Kidney (tissue), 14 donors: Measurements from ENCODE around the gene MSI2. TPM values are rescaled to one million over a fixed set of nuclear protein-coding genes. Genes with fewer than 3 reads are reported as not detected.
A peak's percentile ranks its signal among the peaks of the same experiment; 100 is the strongest.

Experiments
- DNase-seq, 5 donors: peaks; one replicate each; pipeline ENCODE4 v3.0.0-alpha.2; 2013 to 2020
- FAIRE-seq: peaks from 2 replicates; lab custom pipeline; 2012; peaks lifted over from hg19 to GRCh38; lab: Jason Lieb, UNC
- H3K27ac ChIP-seq, 2 donors: one replicate each; pipeline ENCODE4 v1.7.0; 2013; ENCODE audit warnings: low read depth in 2 of 2, low read length in 2 of 2, inconsistent platforms in 1 of 2
- H3K27me3 ChIP-seq: one replicate; pipeline ENCODE4 v1.7.1; 2013; ENCODE audit warnings: low read length, inconsistent platforms; ENCODE audit not compliant: control insufficient read depth, insufficient read depth
- H3K36me3 ChIP-seq, 3 donors: one replicate each; pipeline versions ENCODE4 v1.7.0 to v1.7.1; 2013; ENCODE audit warnings: low read length in 3 of 3, control low read depth in 1 of 3, inconsistent platforms in 1 of 3; ENCODE audit not compliant: insufficient read depth in 3 of 3, control insufficient read depth in 2 of 3
- H3K4me1 ChIP-seq, 3 donors: one replicate each; pipeline versions ENCODE4 v1.7.0 to v1.7.1; 2013; ENCODE audit warnings: low read length in 3 of 3, inconsistent platforms in 1 of 3, low read depth in 1 of 3; ENCODE audit not compliant: control insufficient read depth in 2 of 3, insufficient read depth in 2 of 3
- H3K4me3 ChIP-seq, 3 donors: one replicate each; pipeline versions ENCODE4 v1.7.0 to v1.8.1; 2013; ENCODE audit warnings: low read length in 3 of 3, control low read depth in 1 of 3, inconsistent platforms in 1 of 3
- H3K9ac ChIP-seq, 3 donors: one replicate each; pipeline versions ENCODE4 v1.7.0 to v1.7.1; 2013; ENCODE audit warnings: low read length in 3 of 3, control low read depth in 1 of 3, inconsistent platforms in 1 of 3
- H3K9me3 ChIP-seq, 3 donors: one replicate each; pipeline versions ENCODE4 v1.7.0 to v1.7.1; 2013; ENCODE audit warnings: low read length in 3 of 3, control low read depth in 1 of 3, inconsistent platforms in 1 of 3; ENCODE audit not compliant: control insufficient read depth in 2 of 3, insufficient read depth in 1 of 3
- CTCF ChIP-seq: IDR thresholded peaks from 3 replicates; pipeline ENCODE4 v1.5.1; 2012; ENCODE audit warnings: mild to moderate bottlenecking, moderate library complexity, borderline replicate concordance; ENCODE audit not compliant: insufficient read depth; ENCODE audit errors: extremely low read depth
- intact Hi-C: fragments of 100-400 bp; cut with DNase I; formaldehyde crosslinking; loops from one replicate; pipeline ENCODE4 v1.11.1; 2022
- polyA plus RNA-seq: library from polyadenylated mRNA; stranded (reverse); fragments of 350-450 nt; fragmentation: Illumina TruSeq; extraction: RNeasy Lipid Tissue Mini Kit (QIAGEN cat#74804); gene quantifications from one replicate; pipeline ENCODE4 v1.2.3, GENCODE V29; 2014; ENCODE audit warnings: low read depth, low replicate concordance; ENCODE audit not compliant: insufficient read depth
- total RNA-seq: library from RNA; stranded (reverse); fragmentation: NEBNext Ultra II Directional; extraction: Animal tissue kit (Norgen Biotek cat#: 25700); gene quantifications from one replicate; pipeline ENCODE4 v1.2.1, GENCODE V29; 2021
- donor health status: control.
- donor health status: control.
- donor health status: control.
- donor health status: control.
- donor health status: control.
- donor health status: DM: yes; HTN: yes; CAD: no.
- donor health status: Normal renal cell carcinoma (clear cell type).

The MSI2 gene
- total and polyA plus RNA-seq, 2 donors from 2014 or later = 69.2 to 151 TPM

DNA sequence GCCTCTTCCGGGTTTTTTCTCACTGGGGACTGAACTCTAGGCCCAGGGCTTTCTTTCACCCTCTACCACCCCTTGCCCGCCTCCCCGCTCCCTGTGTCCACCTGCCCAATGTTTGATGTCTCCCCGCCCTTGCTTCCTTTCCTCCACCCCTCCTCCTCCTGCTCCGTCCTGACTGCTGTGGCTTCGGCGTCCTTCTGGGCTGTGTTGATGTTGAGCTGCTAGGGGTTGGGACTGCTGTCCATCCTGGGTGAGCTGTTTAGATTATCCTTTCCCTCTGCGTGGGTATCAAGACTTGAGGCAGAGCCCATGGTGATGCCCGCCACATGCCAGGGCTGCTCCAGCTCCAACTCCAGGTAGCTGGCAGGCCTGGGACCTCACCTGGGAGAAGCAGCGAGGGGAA, 371.3 kb downstream of the MSI2 start:
- DNase-seq (no peak), FAIRE-seq (no peak)
- Histone ChIP-seq H3K9ac (no peak overlapping the region), H3K9me3 (no peaks in the 10 kb centered on the region), H3K4me1 (peaks cover 0 to 27% (median 21%) of the 10 kb centered on the region in 3 donors), H3K27ac (peak overlapping the region in 1 of 2 donors; percentile 14), H3K4me3 (no peak overlapping the region), H3K36me3 (peaks cover 0 to 15% (median 0%) of the 10 kb centered on the region in 3 donors), H3K27me3 (no peaks in the 10 kb centered on the region)
- intact Hi-C loops = no loop called here
- no peak for TF ChIP-seq CTCF

DNA sequence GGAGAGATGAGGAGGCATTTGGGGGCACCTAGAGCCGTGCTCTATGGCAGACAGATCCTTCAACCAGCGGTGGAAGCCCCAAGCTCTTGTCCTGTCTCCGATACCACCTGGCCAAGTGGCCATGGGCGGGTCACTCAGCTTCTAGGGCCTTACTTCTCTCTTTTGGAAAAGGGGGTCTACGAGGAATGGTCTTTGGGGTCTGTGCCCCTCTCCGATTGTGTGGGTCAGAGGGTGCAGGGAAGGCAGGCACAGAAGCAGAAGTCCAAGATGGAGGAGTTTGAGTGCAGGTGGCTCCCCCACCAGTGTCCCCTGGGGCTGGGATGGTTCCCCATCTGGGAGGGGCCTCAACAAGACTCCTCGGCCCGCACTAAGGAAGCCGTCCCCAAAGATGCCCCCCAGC, 372.1 kb downstream of the MSI2 start:
- Histone ChIP-seq H3K4me3 (no peak overlapping the region), H3K36me3 (peaks cover 0 to 15% (median 0%) of the 10 kb centered on the region in 3 donors), H3K9ac (no peak overlapping the region), H3K27me3 (no peaks in the 10 kb centered on the region), H3K27ac (no peak overlapping the region), H3K4me1 (peaks cover 0 to 23% (median 21%) of the 10 kb centered on the region in 3 donors), H3K9me3 (no peaks in the 10 kb centered on the region)
- FAIRE-seq (no peak), DNase-seq (no peak)
- intact Hi-C loops = no loop called here
- no peak for TF ChIP-seq CTCF

GRCh38 chr17:57629470-57629869, 373.1 kb downstream of the MSI2 start:
- no peak for FAIRE-seq

More at GRCh38 chr17:57629470-57629869, 373.1 kb downstream of the MSI2 start:
- intact Hi-C loops = no loop called here
- no peak for TF ChIP-seq CTCF
- DNase-seq = no peak
- Histone ChIP-seq H3K36me3 (peaks cover 0 to 15% (median 2%) of the 10 kb centered on the region in 3 donors), H3K27me3 (no peaks in the 10 kb centered on the region), H3K9me3 (no peaks in the 10 kb centered on the region), H3K4me1 (peaks cover 0 to 20% (median 12%) of the 10 kb centered on the region in 3 donors), H3K9ac (no peak overlapping the region), H3K27ac (no peak overlapping the region), H3K4me3 (no peak overlapping the region)
